K562 (cell line): ENCODE data around the gene ZNF669. TPM values are rescaled to one million over a fixed set of nuclear protein-coding genes. Genes with fewer than 3 reads are reported as not detected.

ENCODE experiments used
- ARID2 ChIP-seq: fragments of 450-650 bp; IDR thresholded peaks from 2 replicates; pipeline ENCODE4 v1.6.1; 2017; ENCODE audit warnings: antibody characterized with exemption, mild to moderate bottlenecking
- BCL6 ChIP-seq: fragments of 250-450 bp; sonication (Bioruptor Pico); IDR thresholded peaks from 2 replicates; pipeline ENCODE4 v1.4.0; 2020
- BCOR ChIP-seq: fragments of 450-650 bp; IDR thresholded peaks from 2 replicates; pipeline ENCODE4 v1.6.1; 2016
- CCNT2 ChIP-seq: IDR thresholded peaks from 2 replicates; pipeline ENCODE4 v1.6.1; 2011; ENCODE audit warnings: borderline replicate concordance, low read depth, mild to moderate bottlenecking, moderate library complexity, mixed read lengths, low read length; ENCODE audit not compliant: insufficient read length; ENCODE audit errors: extremely low read depth
- CEBPB ChIP-seq: fragments of 450-650 bp; IDR thresholded peaks from 2 replicates; pipeline ENCODE4 v1.6.1; 2016; ENCODE audit warnings: missing genetic modification characterization, missing compliant biosample characterization
- HEY1 ChIP-seq: fragments of 250-450 bp; sonication (Bioruptor Pico); IDR thresholded peaks from 2 replicates; pipeline ENCODE4 v1.5.0; 2020; ENCODE audit warnings: mild to moderate bottlenecking, moderate library complexity, borderline replicate concordance
- HNRNPL ChIP-seq: fragments of 200-400 bp; formaldehyde crosslinking; IDR thresholded peaks from 2 replicates; pipeline ENCODE4 v1.6.1; 2017; ENCODE audit warnings: low read depth, mild to moderate bottlenecking, low read length
- NCOA2 ChIP-seq, 2 experiments: fragments of 450-650 bp; IDR thresholded peaks; 2 replicates each; pipeline ENCODE4 v1.6.1; 2018; ENCODE audit warnings: mild to moderate bottlenecking in 2 of 2, moderate library complexity in 1 of 2; ENCODE audit not compliant: partially characterized antibody in 2 of 2
- NFRKB ChIP-seq: fragments of 450-650 bp; IDR thresholded peaks from 2 replicates; pipeline ENCODE4 v1.6.1; 2016; ENCODE audit warnings: low read depth
- NR4A1 ChIP-seq, 2 experiments: fragments of 250-450 bp in 1 of 2; fragments of 450-650 bp in 1 of 2; sonication (Bioruptor Pico) in 1 of 2; IDR thresholded peaks; 2 replicates each; pipeline versions ENCODE4 v1.4.0 to v1.6.1; 2016 to 2020; ENCODE audit warnings: mild to moderate bottlenecking in 2 of 2, missing compliant biosample characterization in 1 of 2, missing genetic modification characterization in 1 of 2, moderate library complexity in 1 of 2
- POLR2A ChIP-seq: fragments of 450-650 bp; conservative IDR thresholded peaks from 2 replicates; pipeline ENCODE4 v1.6.1; 2016
- RCOR1 ChIP-seq, 2 experiments: IDR thresholded peaks; 2 replicates each; pipeline ENCODE4 v1.6.1; 2012; ENCODE audit warnings: low read depth in 2 of 2, low read length in 2 of 2, borderline replicate concordance in 1 of 2, improper control_type of control experiment in 1 of 2
- TAF7 ChIP-seq: fragments of 450-650 bp; IDR thresholded peaks from 2 replicates; pipeline ENCODE4 v1.6.1; 2016; ENCODE audit warnings: missing genetic modification characterization, missing compliant biosample characterization
- TGIF2 ChIP-seq: sonication (generic); formaldehyde crosslinking; IDR thresholded peaks from 2 replicates; pipeline ENCODE4 v1.8.1; 2022; ENCODE audit warnings: mild to moderate bottlenecking, missing genetic modification reagents, moderate library complexity
- TRIM24 ChIP-seq, 2 experiments: fragments of 450-650 bp; IDR thresholded peaks; 2 replicates each; pipeline ENCODE4 v1.6.1; 2016
- ZNF212 ChIP-seq: fragments of 450-650 bp; formaldehyde crosslinking; IDR thresholded peaks from 2 replicates; pipeline ENCODE4 v1.4.0; 2020; ENCODE audit warnings: mild to moderate bottlenecking
- ZNF274 ChIP-seq: IDR thresholded peaks from 2 replicates; pipeline ENCODE4 v1.6.1; 2011; ENCODE audit warnings: low read depth, mild to moderate bottlenecking, low read length, moderate library complexity, borderline replicate concordance
- ZNF316 ChIP-seq: fragments of 450-650 bp; IDR thresholded peaks from 2 replicates; pipeline ENCODE4 v1.6.1; 2016
- polyA plus RNA-seq, 8 experiments: library from polyadenylated mRNA; depleted of rRNA in 4 of 8; stranded (reverse) in 5 of 8; unstranded in 3 of 8; fragments of >200 nt; fragmentation: Nextera tagmentation in 2 of 8; fragmentation: Illumina TruSeq in 1 of 8; extraction: Ambion mirVana in 2 of 8; extraction: Trizol in 1 of 8; gene quantifications; 2 replicates each; pipeline versions ENCODE4 v1.2.1 to v1.2.3, GENCODE V29; 2011 to 2014; ENCODE audit warnings: inconsistent platforms in 1 of 8, missing spikeins in 1 of 8
- total RNA-seq, 7 experiments: library from RNA; depleted of rRNA in 6 of 7; stranded (reverse); fragments of >200 nt in 6 of 7; fragmentation: Illumina TruSeq in 2 of 7; extraction: Trizol in 2 of 7; gene quantifications; 2 replicates each; pipeline versions ENCODE4 v1.2.1 to v1.2.3, GENCODE V29; 2011 to 2021; ENCODE audit warnings: low replicate concordance in 1 of 7
- TF ChIP-seq, protein P1 (sequence below): sonication (generic); formaldehyde crosslinking; IDR thresholded peaks from 2 replicates; pipeline ENCODE4 v1.8.0; 2023; ENCODE audit warnings: mild to moderate bottlenecking, missing genetic modification reagents
- TF ChIP-seq, protein P2 (sequence below): sonication (generic); formaldehyde crosslinking; IDR thresholded peaks from 2 replicates; pipeline ENCODE4 v1.9.0; 2022; ENCODE audit warnings: mild to moderate bottlenecking, missing genetic modification reagents
- TF ChIP-seq, protein P3 (sequence below): IDR thresholded peaks from 3 replicates; pipeline ENCODE4 v1.6.1; 2011; ENCODE audit warnings: borderline replicate concordance, mild to moderate bottlenecking, moderate library complexity; ENCODE audit not compliant: insufficient read length; ENCODE audit errors: extremely low read depth

The ZNF669 gene
- total and polyA plus RNA-seq, 9 of the 15 experiments (the other 6 are each of a cell fraction or from before 2014, with no cell fraction given), result 5.3 to 18.3 (median 10.2) TPM

DNA sequence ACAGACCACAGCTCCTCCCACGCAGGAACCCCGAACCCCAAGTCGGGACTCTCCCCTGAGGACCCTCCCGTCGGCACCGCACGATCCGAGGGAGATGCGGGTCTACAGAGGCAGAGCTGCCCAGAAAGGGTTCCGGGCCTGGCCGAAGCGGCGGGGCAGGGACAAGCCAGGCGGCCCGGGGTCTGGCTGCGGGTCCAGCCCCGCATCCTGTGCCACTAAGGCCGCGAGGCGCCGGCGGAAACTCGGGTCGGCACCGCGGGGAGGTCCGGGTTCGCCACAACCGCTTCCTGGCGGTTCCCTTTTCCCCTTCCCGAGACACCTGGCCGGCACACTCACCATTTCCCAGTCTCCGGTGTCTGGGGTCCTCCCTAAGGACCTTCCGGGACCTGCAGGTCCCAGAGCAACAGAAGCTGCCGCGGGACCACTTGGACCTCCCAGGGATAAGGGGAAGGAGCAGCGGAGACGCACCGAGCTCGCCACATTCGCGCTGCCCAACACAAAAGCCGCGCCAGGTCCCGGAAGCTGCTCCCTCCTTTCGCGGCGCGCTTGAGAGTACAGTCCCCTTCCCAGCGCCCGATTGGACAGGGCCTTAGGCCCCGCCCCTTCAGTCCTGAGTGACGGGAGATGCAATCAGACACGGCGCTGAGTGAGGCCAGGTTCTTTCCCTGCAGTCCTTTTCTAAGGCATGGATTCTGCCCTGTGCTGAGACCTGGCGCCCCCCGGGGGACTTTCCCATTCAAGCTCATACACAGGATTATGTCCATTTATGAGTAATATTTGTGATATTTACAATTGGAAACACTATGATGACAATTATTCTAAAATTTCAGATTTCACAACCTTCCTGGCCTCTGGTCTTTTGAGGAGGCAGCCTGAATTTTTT is 25.7 kb downstream of the ZNF669 start, which contains the start of gene ZNF670 (continued):
- TF ChIP-seq, protein P1, sequence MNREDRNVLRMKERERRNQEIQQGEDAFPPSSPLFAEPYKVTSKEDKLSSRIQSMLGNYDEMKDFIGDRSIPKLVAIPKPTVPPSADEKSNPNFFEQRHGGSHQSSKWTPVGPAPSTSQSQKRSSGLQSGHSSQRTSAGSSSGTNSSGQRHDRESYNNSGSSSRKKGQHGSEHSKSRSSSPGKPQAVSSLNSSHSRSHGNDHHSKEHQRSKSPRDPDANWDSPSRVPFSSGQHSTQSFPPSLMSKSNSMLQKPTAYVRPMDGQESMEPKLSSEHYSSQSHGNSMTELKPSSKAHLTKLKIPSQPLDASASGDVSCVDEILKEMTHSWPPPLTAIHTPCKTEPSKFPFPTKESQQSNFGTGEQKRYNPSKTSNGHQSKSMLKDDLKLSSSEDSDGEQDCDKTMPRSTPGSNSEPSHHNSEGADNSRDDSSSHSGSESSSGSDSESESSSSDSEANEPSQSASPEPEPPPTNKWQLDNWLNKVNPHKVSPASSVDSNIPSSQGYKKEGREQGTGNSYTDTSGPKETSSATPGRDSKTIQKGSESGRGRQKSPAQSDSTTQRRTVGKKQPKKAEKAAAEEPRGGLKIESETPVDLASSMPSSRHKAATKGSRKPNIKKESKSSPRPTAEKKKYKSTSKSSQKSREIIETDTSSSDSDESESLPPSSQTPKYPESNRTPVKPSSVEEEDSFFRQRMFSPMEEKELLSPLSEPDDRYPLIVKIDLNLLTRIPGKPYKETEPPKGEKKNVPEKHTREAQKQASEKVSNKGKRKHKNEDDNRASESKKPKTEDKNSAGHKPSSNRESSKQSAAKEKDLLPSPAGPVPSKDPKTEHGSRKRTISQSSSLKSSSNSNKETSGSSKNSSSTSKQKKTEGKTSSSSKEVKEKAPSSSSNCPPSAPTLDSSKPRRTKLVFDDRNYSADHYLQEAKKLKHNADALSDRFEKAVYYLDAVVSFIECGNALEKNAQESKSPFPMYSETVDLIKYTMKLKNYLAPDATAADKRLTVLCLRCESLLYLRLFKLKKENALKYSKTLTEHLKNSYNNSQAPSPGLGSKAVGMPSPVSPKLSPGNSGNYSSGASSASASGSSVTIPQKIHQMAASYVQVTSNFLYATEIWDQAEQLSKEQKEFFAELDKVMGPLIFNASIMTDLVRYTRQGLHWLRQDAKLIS (CRISPR knock-in tag), result peak; percentile 86; the same call in 1 of the 2 replicates
- TF ChIP-seq NCOA2 (IDR thresholded peaks at IDR 0.05; ENCODE audit: partially characterized antibody in 2 of 2), result no peak
- peak in 1 of 2 experiments; percentile 85; a peak in 2 of 4 replicates for TF ChIP-seq TRIM24 (IDR thresholded peaks at IDR 0.05)
- TF ChIP-seq, protein P2, sequence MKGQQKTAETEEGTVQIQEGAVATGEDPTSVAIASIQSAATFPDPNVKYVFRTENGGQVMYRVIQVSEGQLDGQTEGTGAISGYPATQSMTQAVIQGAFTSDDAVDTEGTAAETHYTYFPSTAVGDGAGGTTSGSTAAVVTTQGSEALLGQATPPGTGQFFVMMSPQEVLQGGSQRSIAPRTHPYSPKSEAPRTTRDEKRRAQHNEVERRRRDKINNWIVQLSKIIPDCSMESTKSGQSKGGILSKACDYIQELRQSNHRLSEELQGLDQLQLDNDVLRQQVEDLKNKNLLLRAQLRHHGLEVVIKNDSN (CRISPR knock-in tag), result no peak
- peak; percentile 83 for TF ChIP-seq TAF7 (tag)
- peak; percentile 73; the same call in 1 of the 2 replicates for TF ChIP-seq HEY1
- peak in 1 of 2 experiments; percentile 45; a peak in 1 of 4 replicates for TF ChIP-seq RCOR1 (IDR thresholded peaks at IDR 0.05; ENCODE audit: borderline replicate concordance in 1 of 2, low read depth in 2 of 2, low read length in 2 of 2)
- TF ChIP-seq HNRNPL, result no peak
- peak; percentile 97 for TF ChIP-seq POLR2A
- TF ChIP-seq, protein P3, sequence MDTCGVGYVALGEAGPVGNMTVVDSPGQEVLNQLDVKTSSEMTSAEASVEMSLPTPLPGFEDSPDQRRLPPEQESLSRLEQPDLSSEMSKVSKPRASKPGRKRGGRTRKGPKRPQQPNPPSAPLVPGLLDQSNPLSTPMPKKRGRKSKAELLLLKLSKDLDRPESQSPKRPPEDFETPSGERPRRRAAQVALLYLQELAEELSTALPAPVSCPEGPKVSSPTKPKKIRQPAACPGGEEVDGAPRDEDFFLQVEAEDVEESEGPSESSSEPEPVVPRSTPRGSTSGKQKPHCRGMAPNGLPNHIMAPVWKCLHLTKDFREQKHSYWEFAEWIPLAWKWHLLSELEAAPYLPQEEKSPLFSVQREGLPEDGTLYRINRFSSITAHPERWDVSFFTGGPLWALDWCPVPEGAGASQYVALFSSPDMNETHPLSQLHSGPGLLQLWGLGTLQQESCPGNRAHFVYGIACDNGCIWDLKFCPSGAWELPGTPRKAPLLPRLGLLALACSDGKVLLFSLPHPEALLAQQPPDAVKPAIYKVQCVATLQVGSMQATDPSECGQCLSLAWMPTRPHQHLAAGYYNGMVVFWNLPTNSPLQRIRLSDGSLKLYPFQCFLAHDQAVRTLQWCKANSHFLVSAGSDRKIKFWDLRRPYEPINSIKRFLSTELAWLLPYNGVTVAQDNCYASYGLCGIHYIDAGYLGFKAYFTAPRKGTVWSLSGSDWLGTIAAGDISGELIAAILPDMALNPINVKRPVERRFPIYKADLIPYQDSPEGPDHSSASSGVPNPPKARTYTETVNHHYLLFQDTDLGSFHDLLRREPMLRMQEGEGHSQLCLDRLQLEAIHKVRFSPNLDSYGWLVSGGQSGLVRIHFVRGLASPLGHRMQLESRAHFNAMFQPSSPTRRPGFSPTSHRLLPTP, result no peak
- TF ChIP-seq BCOR, result peak; percentile 99
- peak; percentile 48 for TF ChIP-seq CCNT2
- TF ChIP-seq ARID2, result 0 out of 2 replicates have a peak, but pooled peaks have one; percentile 24
- no peak for TF ChIP-seq BCL6
- TF ChIP-seq NFRKB, result peak; percentile 42; the same call in 1 of the 2 replicates
- peak; percentile 86 for TF ChIP-seq CEBPB (tag)
- TF ChIP-seq TGIF2, result no peak
- TF ChIP-seq NR4A1 (CRISPR knock-in tag; IDR thresholded peaks at IDR 0.05), result 0 out of 2 replicates have a peak, but pooled peaks have one; percentile 67
- TF ChIP-seq NR4A1 (tag; IDR thresholded peaks at IDR 0.05), result no peak
- peak; percentile 44; the same call in 1 of the 2 replicates for TF ChIP-seq ZNF316
- TF ChIP-seq ZNF212 (CRISPR knock-in tag), result no peak
- TF ChIP-seq ZNF274, result no peak
